Mesenchymal stem cell (in vitro differentiated cells and primary cell): Measurements from ENCODE around the gene CMTM1.

Source experiments
- DNase-seq: peaks from one replicate; pipeline ENCODE4 v3.0.0-alpha.2; 2013
- H2AFZ ChIP-seq: one replicate; pipeline ENCODE4 v1.6.1; 2013; ENCODE audit warnings: low read depth, mild to moderate bottlenecking, control low read depth, inconsistent platforms, low read length, moderate library complexity
- H2AK5ac ChIP-seq: 2 replicates; pipeline ENCODE4 v1.6.1; 2013; ENCODE audit warnings: low read length, moderate library complexity, mild to moderate bottlenecking, inconsistent platforms; ENCODE audit not compliant: severe bottlenecking
- H2BK120ac ChIP-seq: one replicate; pipeline ENCODE4 v1.6.1; 2013; ENCODE audit warnings: low read depth, mild to moderate bottlenecking, inconsistent platforms, low read length, moderate library complexity
- H2BK12ac ChIP-seq, 2 experiments: one replicate each; pipeline ENCODE4 v1.6.1; 2013; ENCODE audit warnings: inconsistent platforms in 2 of 2, low read length in 2 of 2, mild to moderate bottlenecking in 2 of 2, moderate library complexity in 2 of 2, control low read depth in 1 of 2
- H2BK15ac ChIP-seq: one replicate; pipeline ENCODE4 v1.6.1; 2013; ENCODE audit warnings: mild to moderate bottlenecking, low read depth, inconsistent platforms; ENCODE audit not compliant: poor library complexity, severe bottlenecking
- H2BK5ac ChIP-seq: 2 replicates; pipeline ENCODE4 v1.6.1; 2013; ENCODE audit warnings: low read depth, mild to moderate bottlenecking, low read length, control low read depth, inconsistent platforms; ENCODE audit not compliant: poor library complexity, severe bottlenecking
- H3K14ac ChIP-seq, 2 experiments: one replicate each; pipeline ENCODE4 v1.6.1; 2013; ENCODE audit warnings: inconsistent platforms in 2 of 2, low read length in 2 of 2, control low read depth in 1 of 2, mild to moderate bottlenecking in 1 of 2, moderate library complexity in 1 of 2
- H3K18ac ChIP-seq, 2 experiments: one replicate each; pipeline ENCODE4 v1.6.1; 2013; ENCODE audit warnings: inconsistent platforms in 2 of 2, low read length in 2 of 2, control low read depth in 1 of 2, low read depth in 1 of 2, mild to moderate bottlenecking in 1 of 2
- H3K23ac ChIP-seq, 2 experiments: one replicate each; pipeline ENCODE4 v1.6.1; 2013; ENCODE audit warnings: inconsistent platforms in 2 of 2, low read length in 2 of 2, mild to moderate bottlenecking in 2 of 2, moderate library complexity in 2 of 2, control low read depth in 1 of 2
- H3K27ac ChIP-seq: 2 replicates; pipeline ENCODE4 v1.5.1; 2013; ENCODE audit warnings: mild to moderate bottlenecking, moderate library complexity, low read length, control low read depth, inconsistent platforms; ENCODE audit not compliant: poor library complexity, severe bottlenecking
- H3K27me3 ChIP-seq, 2 experiments: 2 replicates each; pipeline versions ENCODE4 v1.6.1 to v1.7.0; 2013; ENCODE audit warnings: low read length in 2 of 2, mild to moderate bottlenecking in 2 of 2, moderate library complexity in 2 of 2, control low read depth in 1 of 2, inconsistent platforms in 1 of 2; ENCODE audit not compliant: control insufficient read depth in 1 of 2, insufficient read depth in 1 of 2
- H3K36me3 ChIP-seq, 2 experiments: 2 replicates each; pipeline versions ENCODE4 v1.6.1 to v1.7.0; 2013; ENCODE audit warnings: low read length in 2 of 2, control low read depth in 1 of 2, inconsistent platforms in 1 of 2, low read depth in 1 of 2, mild to moderate bottlenecking in 1 of 2; ENCODE audit not compliant: insufficient read depth in 2 of 2, control insufficient read depth in 1 of 2
- H3K4ac ChIP-seq, 2 experiments: one replicate each; pipeline ENCODE4 v1.6.1; 2013; ENCODE audit warnings: inconsistent platforms in 2 of 2, low read length in 2 of 2, mild to moderate bottlenecking in 2 of 2, moderate library complexity in 2 of 2, control low read depth in 1 of 2, low read depth in 1 of 2
- H3K4me1 ChIP-seq: 2 replicates; pipeline ENCODE4 v1.6.1; 2013; ENCODE audit warnings: low read depth, low read length, control low read depth; ENCODE audit not compliant: control insufficient read depth, insufficient read depth
- H3K4me2 ChIP-seq: 2 replicates; pipeline ENCODE4 v1.6.1; 2013; ENCODE audit warnings: low read length, mild to moderate bottlenecking, inconsistent platforms; ENCODE audit not compliant: poor library complexity, severe bottlenecking
- H3K4me3 ChIP-seq, 2 experiments: 2 replicates each; pipeline versions ENCODE4 v1.5.1 to v1.7.0; 2013; ENCODE audit warnings: low read length in 2 of 2, mild to moderate bottlenecking in 2 of 2, control low read depth in 1 of 2, low read depth in 1 of 2; ENCODE audit not compliant: insufficient read depth in 1 of 2
- H3K79me1 ChIP-seq: replicated peaks from 2 replicates; pipeline ENCODE4 v1.6.1; 2013; ENCODE audit warnings: mild to moderate bottlenecking, control low read depth, low read length, inconsistent platforms; ENCODE audit not compliant: poor library complexity, severe bottlenecking
- H3K9ac ChIP-seq: 2 replicates; pipeline ENCODE4 v1.7.0; 2013; ENCODE audit warnings: mild to moderate bottlenecking, low read length, moderate library complexity
- H3K9me3 ChIP-seq: 2 replicates; pipeline ENCODE4 v1.7.0; 2013; ENCODE audit warnings: mild to moderate bottlenecking, low read length; ENCODE audit not compliant: control insufficient read depth
- H4K8ac ChIP-seq: one replicate; pipeline ENCODE4 v1.6.1; 2013; ENCODE audit warnings: inconsistent platforms, mild to moderate bottlenecking, low read length, moderate library complexity
- H4K91ac ChIP-seq: one replicate; pipeline ENCODE4 v1.6.1; 2013; ENCODE audit warnings: mild to moderate bottlenecking, low read length, inconsistent platforms
- WGBS: methylation state at CpG from one replicate; pipeline ENCODE4 v1.1.7; 2013; ENCODE audit warnings: mixed read lengths; 5-methylcytosine and 5-hydroxymethylcytosine counted together

The CMTM1 gene

DNA sequence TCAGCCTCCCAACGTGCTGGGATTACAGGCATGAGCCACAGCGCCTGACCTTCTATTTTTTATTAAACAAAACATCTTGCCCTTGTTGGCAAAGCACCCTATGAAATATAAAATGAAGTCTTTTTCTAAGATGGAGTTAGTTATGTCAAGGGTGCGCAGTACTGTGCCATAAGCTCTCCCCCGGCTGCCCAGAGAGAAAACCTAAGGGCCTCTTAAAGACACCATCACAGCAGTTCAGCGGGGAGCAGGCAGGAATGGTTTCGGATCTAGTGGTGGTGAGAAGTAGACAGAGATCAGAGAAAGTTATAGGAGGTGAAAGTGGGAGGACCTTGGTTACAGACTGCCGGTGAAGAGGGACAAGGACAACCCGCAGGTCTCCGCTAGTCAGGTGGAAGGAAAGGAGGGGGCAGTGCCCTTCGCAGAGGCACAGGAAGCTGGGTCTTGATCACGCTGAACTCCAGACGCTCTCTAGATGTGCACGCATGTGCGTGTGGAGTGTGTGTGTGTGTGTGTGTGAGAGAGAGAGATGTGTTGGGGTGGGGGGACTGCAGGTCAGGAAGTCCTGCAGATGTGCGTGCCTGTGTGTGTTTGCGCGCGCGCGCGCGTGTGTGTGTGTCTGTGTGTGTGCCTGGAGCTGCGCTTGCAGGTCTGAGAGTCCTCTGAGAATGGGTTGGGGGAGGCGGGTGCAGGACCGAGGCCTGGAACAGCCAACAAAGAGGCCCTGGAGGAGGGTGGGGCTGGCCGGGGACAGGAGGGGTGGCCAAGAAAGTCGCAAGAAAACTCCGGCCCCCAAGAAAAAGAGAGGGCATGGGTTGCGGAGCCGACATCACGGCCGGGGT lies 37.5 kb downstream of the CMTM1 start:
- H2BK120ac ChIP-seq: peak overlapping the region; percentile 77
- H3K9ac ChIP-seq: peak overlapping the region; percentile 87
- H2BK5ac ChIP-seq: peak overlapping the region; percentile 91
- peaks cover 35% of the 10 kb centered on the region for H3K4me1 ChIP-seq
- 13% methylated on average over 32 of the region's 32 CpGs for WGBS
- peak overlapping the region; percentile 85 to 96 for H3K18ac ChIP-seq
- H3K9me3 ChIP-seq: no peaks in the 10 kb centered on the region
- peak overlapping the region; percentile 63 for H2AK5ac ChIP-seq
- peak overlapping the region; percentile 93 for H4K8ac ChIP-seq
- peaks cover 7 to 17% of the 10 kb centered on the region in 2 experiments for H3K36me3 ChIP-seq
- peak overlapping the region; percentile 16 for H2AFZ ChIP-seq
- peak overlapping the region; percentile 40 for H2BK15ac ChIP-seq
- H3K79me1 ChIP-seq: no peaks in the 10 kb centered on the region
- H3K23ac ChIP-seq: no peak overlapping the region
- H3K14ac ChIP-seq: peak overlapping the region in 1 of 2 experiments; percentile 13
- DNase-seq: peak; percentile 90
- H3K27me3 ChIP-seq: no peaks in the 10 kb centered on the region
- peak overlapping the region; percentile 68 for H3K4me2 ChIP-seq
- H4K91ac ChIP-seq: peak overlapping the region; percentile 77
- peak overlapping the region; percentile 75 to 88 for H3K4ac ChIP-seq
- peak overlapping the region; percentile 99 for H3K27ac ChIP-seq
- H2BK12ac ChIP-seq: peak overlapping the region in 1 of 2 experiments; percentile 23
- H3K4me3 ChIP-seq: peak overlapping the region; percentile 81 to 85

DNA sequence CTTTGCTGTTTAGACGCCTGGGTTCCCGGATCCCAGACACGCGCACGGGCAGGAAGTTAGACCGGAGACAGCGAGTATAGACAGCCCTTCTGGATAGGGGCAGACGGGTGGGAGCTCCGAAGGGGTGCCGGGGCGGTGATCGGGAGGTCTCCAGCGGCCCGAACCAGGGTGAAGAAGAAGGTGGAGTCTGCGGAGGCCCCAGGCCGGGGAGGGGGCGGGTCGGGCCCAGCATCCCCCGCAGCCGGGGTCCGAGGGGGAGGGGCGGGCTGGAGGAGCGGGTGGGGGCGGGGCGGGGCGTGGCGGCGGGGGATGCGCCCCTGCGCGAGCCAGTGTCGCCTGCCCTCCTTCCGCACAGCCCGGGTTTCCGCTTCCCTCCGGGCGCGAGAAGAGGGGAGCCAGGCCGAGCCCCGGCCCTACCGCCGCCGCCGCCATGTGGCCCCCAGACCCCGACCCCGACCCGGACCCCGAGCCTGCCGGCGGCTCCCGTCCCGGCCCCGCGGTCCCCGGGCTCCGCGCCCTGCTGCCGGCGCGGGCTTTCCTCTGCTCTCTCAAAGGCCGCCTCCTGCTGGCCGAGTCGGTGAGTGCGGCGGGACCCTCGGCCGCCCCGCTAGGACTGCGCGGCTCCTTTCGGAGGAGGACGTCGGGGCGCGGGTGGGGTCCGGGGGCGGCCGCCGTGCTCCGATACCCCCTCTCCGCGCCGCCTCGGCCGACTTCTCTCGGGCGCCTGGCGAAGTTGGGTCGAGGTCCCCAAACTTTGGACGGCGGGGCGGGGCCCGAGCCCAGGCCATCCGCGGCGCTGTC lies 38.3 kb downstream of the CMTM1 start, which contains the start of gene CMTM3:
Gene CMTM3 (plus strand): TSS at position 329 of the 801 bp plus-strand sequence. CDS start 102 bp downstream, at position 431.
- peak; percentile 70 for DNase-seq
- H3K18ac ChIP-seq: peak within 1 kb of the TSS; percentile 86 to 96
- peak within 1 kb of the TSS; percentile 81 to 85 for H3K4me3 ChIP-seq
- peak within 1 kb of the TSS; percentile 87 for H3K9ac ChIP-seq
- peak within 1 kb of the TSS; percentile 95 for H2BK120ac ChIP-seq
- peak within 1 kb of the TSS; percentile 99 for H3K27ac ChIP-seq
- 1% methylated on average over 65 of the region's 96 CpGs for WGBS
- peak within 1 kb of the TSS; percentile 80 for H3K4me2 ChIP-seq
- H3K23ac ChIP-seq: no peak within 1 kb of the TSS
- H3K9me3 ChIP-seq: no peaks in the 10 kb centered on the region
- peak within 1 kb of the TSS; percentile 83 for H2BK15ac ChIP-seq
- no peaks in the 10 kb centered on the region for H3K27me3 ChIP-seq
- H4K91ac ChIP-seq: peak within 1 kb of the TSS; percentile 89
- H3K4me1 ChIP-seq: peaks cover 41% of the 10 kb centered on the region
- H3K4ac ChIP-seq: peak within 1 kb of the TSS; percentile 86 to 88
- H3K14ac ChIP-seq: peak within 1 kb of the TSS; percentile 74 to 94
- peak within 1 kb of the TSS; percentile 63 for H2AK5ac ChIP-seq
- H3K79me1 ChIP-seq: no peaks in the 10 kb centered on the region
- H2BK12ac ChIP-seq: peak within 1 kb of the TSS in 1 of 2 experiments; percentile 23
- peaks cover 14 to 25% of the 10 kb centered on the region in 2 experiments for H3K36me3 ChIP-seq
- H2AFZ ChIP-seq: peak within 1 kb of the TSS; percentile 18
- peak within 1 kb of the TSS; percentile 93 for H4K8ac ChIP-seq
- peak within 1 kb of the TSS; percentile 91 for H2BK5ac ChIP-seq

- WGBS: 2% methylated on average over 18 of the region's 61 CpGs
These were observed 39.1 kb downstream of the CMTM1 start for GRCh38 chr16:66605177-66605978.

More at GRCh38 chr16:66605177-66605978, 39.1 kb downstream of the CMTM1 start:
- Histone ChIP-seq H3K27me3 (no peaks in the 10 kb centered on the region), H3K14ac (peak overlapping the region; percentile 74 to 94), H3K18ac (peak overlapping the region; percentile 84 to 86), H2AFZ (peak overlapping the region; percentile 18), H3K9ac (peak overlapping the region; percentile 81), H3K9me3 (no peaks in the 10 kb centered on the region), H4K91ac (peak overlapping the region; percentile 89), H3K23ac (peak overlapping the region in 1 of 2 experiments; percentile 85), H2BK15ac (peak overlapping the region; percentile 83), H2BK12ac (peak overlapping the region in 1 of 2 experiments; percentile 37), H3K4me2 (peak overlapping the region; percentile 80), H3K27ac (peak overlapping the region; percentile 89), H2BK5ac (peak overlapping the region; percentile 86), H3K4ac (peak overlapping the region; percentile 76 to 86), H4K8ac (peak overlapping the region; percentile 84), H3K79me1 (peaks cover 3% of the 10 kb centered on the region), H3K4me3 (peak overlapping the region; percentile 78 to 81), H3K4me1 (peaks cover 49% of the 10 kb centered on the region), H2BK120ac (peak overlapping the region; percentile 95), H2AK5ac (peak overlapping the region; percentile 57), H3K36me3 (peaks cover 22 to 33% of the 10 kb centered on the region in 2 experiments)
- DNase-seq: peak; percentile 65
